HCT116 (cell line): Measurements from ENCODE around the gene PRKG2. TPM values are rescaled to one million over a fixed set of nuclear protein-coding genes. Genes with fewer than 3 reads are reported as not detected.

ENCODE experiments used
- ATAC-seq: fragments of 200-7000 bp; cut with Tn5 transposase; 2 replicates; pipeline ENCODE4 v1.9.1; 2020; ENCODE audit warnings: mild to moderate bottlenecking, moderate library complexity
- BruUV-seq: library from RNA; stranded (reverse); fragments of 400-500 nt; replicated peaks from 2 replicates; lab custom pipeline; 2021; lab: Mats Ljungman, UMichigan
- CTCF ChIA-PET: fragments of 300-600 bp; sonication (Branson Sonifier 250); formaldehyde crosslinking; loops from one replicate; lab custom pipeline; 2021; ENCODE audit warnings: antibody characterized with exemption; lab: Charles Lee
- POLR2A ChIA-PET: fragments of 300-600, 350-600 bp; sonication (Branson Sonifier 250); formaldehyde crosslinking; loops from one replicate; lab custom pipeline; 2021; ENCODE audit warnings: antibody characterized with exemption; lab: Charles Lee
- RAD21 ChIA-PET, 2 experiments: fragments of 300-600 bp; sonication (Branson Sonifier 250); formaldehyde crosslinking; loops; one replicate each; lab custom pipeline; 2023; ENCODE audit warnings: low total read pairs in 2 of 2; ENCODE audit not compliant: uncharacterized antibody in 2 of 2, unreplicated experiment in 2 of 2, low non-redundant PET in 1 of 2; lab: Charles Lee
- DNase-seq: peaks from one replicate; pipeline ENCODE4 v3.0.0-alpha.2; 2010; ENCODE audit warnings: low read depth, low spot score
- H2AFZ ChIP-seq: fragments of 200-600 bp; shearing (Covaris generic), sonication (generic); 2 replicates; pipeline ENCODE4 v1.6.1; 2017; ENCODE audit warnings: low read depth, mixed run types, mixed read lengths, antibody characterized with exemption, low read length; ENCODE audit not compliant: poor library complexity, severe bottlenecking
- H3K27ac ChIP-seq: 2 replicates; pipeline ENCODE4 v1.5.1; 2012; ENCODE audit warnings: low read depth, low read length
- H3K27me3 ChIP-seq: fragments of 200-600 bp; sonication (generic); 2 replicates; pipeline ENCODE4 v1.6.1; 2016; ENCODE audit warnings: mixed run types, low read length, mixed read lengths; ENCODE audit not compliant: insufficient read depth
- H3K36me3 ChIP-seq, 2 experiments: fragments of 200-500 bp in 1 of 2; fragments of 200-600 bp in 1 of 2; sonication (Bioruptor generic) in 1 of 2; sonication (generic) in 1 of 2; 2 replicates each; pipeline versions ENCODE4 v1.5.1 to v1.6.1; 2014 to 2016; ENCODE audit warnings: low read length in 2 of 2, inconsistent platforms in 1 of 2, mixed read lengths in 1 of 2, mixed run types in 1 of 2; ENCODE audit not compliant: insufficient read depth in 2 of 2, control insufficient read depth in 1 of 2
- H3K4me1 ChIP-seq, 2 experiments: fragments of 200-600 bp in 1 of 2; sonication (generic) in 1 of 2; 2 replicates each; pipeline versions ENCODE4 v1.5.1 to v1.6.1; 2012 to 2017; ENCODE audit warnings: low read length in 2 of 2, inconsistent platforms in 1 of 2, mild to moderate bottlenecking in 1 of 2, mixed read lengths in 1 of 2, mixed run types in 1 of 2, moderate library complexity in 1 of 2; ENCODE audit not compliant: insufficient read depth in 2 of 2, control insufficient read depth in 1 of 2
- H3K4me2 ChIP-seq: fragments of 200-600 bp; sonication (generic); 2 replicates; pipeline ENCODE4 v1.6.1; 2017; ENCODE audit warnings: mixed run types, low read length, mixed read lengths
- H3K4me3 ChIP-seq, 2 experiments: fragments of 200-600 bp in 1 of 2; sonication (generic) in 1 of 2; replicated peaks in 1 of 2; 2 replicates each; pipeline ENCODE4 v1.5.1; 2011 to 2016; ENCODE audit warnings: low read length in 2 of 2, control low read depth in 1 of 2, low read depth in 1 of 2, mild to moderate bottlenecking in 1 of 2, mixed read lengths in 1 of 2, mixed run types in 1 of 2
- H3K79me2 ChIP-seq: fragments of 200-600 bp; sonication (generic); 2 replicates; pipeline ENCODE4 v1.6.1; 2017; ENCODE audit warnings: mild to moderate bottlenecking, mixed run types, low read length, moderate library complexity, mixed read lengths; ENCODE audit not compliant: insufficient read depth
- H3K9ac ChIP-seq: fragments of 200-600 bp; sonication (generic); 2 replicates; pipeline ENCODE4 v1.6.1; 2016; ENCODE audit warnings: low read length, mixed read lengths
- H3K9me2 ChIP-seq: fragments of 200-600 bp; sonication (generic), shearing (Covaris generic); 2 replicates; pipeline ENCODE4 v1.6.1; 2017; ENCODE audit warnings: mixed run types, mild to moderate bottlenecking, moderate library complexity; ENCODE audit not compliant: insufficient read depth
- H3K9me3 ChIP-seq, 2 experiments: fragments of 200-500 bp in 1 of 2; fragments of 200-600 bp in 1 of 2; sonication (Bioruptor generic) in 1 of 2; sonication (generic) in 1 of 2; 2 replicates each; pipeline ENCODE4 v1.6.1; 2014 to 2017; ENCODE audit warnings: low read length in 2 of 2, mixed read lengths in 2 of 2, inconsistent platforms in 1 of 2, low read depth in 1 of 2, mild to moderate bottlenecking in 1 of 2, mixed run types in 1 of 2, moderate library complexity in 1 of 2; ENCODE audit not compliant: control insufficient read depth in 1 of 2, insufficient read depth in 1 of 2
- H4K20me1 ChIP-seq: fragments of 200-600 bp; sonication (generic), shearing (Covaris generic); 2 replicates; pipeline ENCODE4 v1.6.1; 2017; ENCODE audit warnings: mixed run types, mild to moderate bottlenecking, moderate library complexity; ENCODE audit not compliant: insufficient read depth
- CEBPB ChIP-seq: IDR thresholded peaks from 2 replicates; pipeline ENCODE4 v1.6.1; 2012; ENCODE audit warnings: low read depth
- EGR1 ChIP-seq: IDR thresholded peaks from 2 replicates; pipeline ENCODE4 v1.6.1; 2012; ENCODE audit warnings: low read depth
- ELF1 ChIP-seq: IDR thresholded peaks from 2 replicates; pipeline ENCODE4 v1.6.1; 2012; ENCODE audit warnings: low read depth, borderline replicate concordance
- EZH2 ChIP-seq: fragments of 200-600 bp; sonication (generic); IDR thresholded peaks from 2 replicates; pipeline ENCODE4 v1.6.1; 2017; ENCODE audit warnings: antibody characterized with exemption, mixed run types
- FOSL1 ChIP-seq: IDR thresholded peaks from 2 replicates; pipeline ENCODE4 v1.6.1; 2012; ENCODE audit warnings: low read depth
- JUND ChIP-seq: IDR thresholded peaks from 2 replicates; pipeline ENCODE4 v1.6.1; 2012
- POLR2A ChIP-seq: IDR thresholded peaks from 2 replicates; pipeline ENCODE4 v1.7.0; 2011; ENCODE audit warnings: borderline replicate concordance; ENCODE audit not compliant: insufficient read depth, insufficient read length; ENCODE audit errors: extremely low read depth
- POLR2AphosphoS5 ChIP-seq: IDR thresholded peaks from 2 replicates; pipeline ENCODE4 v1.6.1; 2011; ENCODE audit warnings: mild to moderate bottlenecking, low read depth, low read length, moderate library complexity
- SIN3A ChIP-seq: IDR thresholded peaks from 2 replicates; pipeline ENCODE4 v1.6.1; 2012; ENCODE audit warnings: low read depth
- SP1 ChIP-seq: IDR thresholded peaks from 2 replicates; pipeline ENCODE4 v1.6.1; 2012; ENCODE audit warnings: low read depth
- SRF ChIP-seq: IDR thresholded peaks from 2 replicates; pipeline ENCODE4 v1.6.1; 2012; ENCODE audit warnings: low read depth
- YY1 ChIP-seq: IDR thresholded peaks from 2 replicates; pipeline ENCODE4 v1.6.1; 2011; ENCODE audit warnings: low read length, low read depth, moderate library complexity, mild to moderate bottlenecking; ENCODE audit not compliant: insufficient replicate concordance; ENCODE audit errors: extremely low read depth
- ZFX ChIP-seq: fragments of 450-650 bp; IDR thresholded peaks from 2 replicates; pipeline ENCODE4 v1.6.1; 2017
- ZNF274 ChIP-seq: fragments of 200-500 bp; sonication (Bioruptor generic); IDR thresholded peaks from 2 replicates; pipeline ENCODE4 v1.6.1; 2014; ENCODE audit warnings: mild to moderate bottlenecking, low read depth, low read length, inconsistent platforms
- intact Hi-C: fragments of 100-400 bp; cut with micrococcal nuclease; formaldehyde crosslinking; loops from 2 replicates; pipeline ENCODE4 v1.10.0; 2022
- total RNA-seq: library from RNA; stranded (reverse); gene quantifications from one replicate; pipeline ENCODE4 v1.2.1, GENCODE V29; 2021; ENCODE audit not compliant: unreplicated experiment
- TF ChIP-seq, protein P1 (sequence below): IDR thresholded peaks from 2 replicates; pipeline ENCODE4 v1.6.1; 2012
- TF ChIP-seq, protein P2 (sequence below): IDR thresholded peaks from 2 replicates; pipeline ENCODE4 v1.6.1; 2012; ENCODE audit warnings: low read depth

PRKG2 gene
- total RNA-seq, 1 experiment from 2014 or later = 2.1 TPM

DNA sequence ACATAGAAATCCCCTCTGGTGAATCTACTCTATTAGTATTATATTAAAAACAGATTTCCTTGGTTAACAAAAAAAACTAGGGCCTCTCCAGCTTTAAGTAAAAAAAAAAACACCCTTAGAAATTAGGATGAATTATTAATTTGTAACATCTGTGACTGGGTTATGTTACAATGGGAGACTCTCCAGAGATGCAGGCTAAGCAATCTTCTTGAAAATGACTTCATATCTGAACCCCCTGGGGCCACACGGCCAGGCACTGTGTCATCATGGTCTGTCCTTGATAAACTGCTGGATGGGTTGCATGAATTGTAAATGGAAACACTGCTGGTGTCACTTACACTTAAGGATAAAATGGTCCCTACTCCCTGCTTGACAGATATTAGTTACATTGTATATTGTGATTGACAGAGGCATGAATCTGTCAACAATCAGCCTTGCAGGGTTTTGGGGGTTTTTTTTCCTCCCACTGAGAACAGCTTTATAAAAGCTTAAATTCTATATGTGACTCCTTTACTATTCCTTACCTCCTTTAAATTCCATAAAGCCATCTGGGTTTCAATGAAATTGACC lies 49.1 kb downstream of the PRKG2 start:
- DNase-seq = no peak
- Histone ChIP-seq H3K79me2 (no peaks in the 10 kb centered on the region), H3K9ac (peak overlapping the region; percentile 37; the same call in 1 of the 2 replicates), H3K9me3 (no peaks in the 10 kb centered on the region), H3K36me3 (no peaks in the 10 kb centered on the region), H3K4me1 (peaks cover 13 to 55% of the 10 kb centered on the region in 2 experiments), H3K9me2 (no peaks in the 10 kb centered on the region), H3K4me2 (peak overlapping the region; percentile 69), H3K27ac (no peak overlapping the region), H3K27me3 (no peaks in the 10 kb centered on the region), H4K20me1 (no peaks in the 10 kb centered on the region), H2AFZ (peak overlapping the region; percentile 73), H3K4me3 (peak overlapping the region in 1 of 2 experiments; percentile 21; a peak in 2 of 4 replicates)
- ATAC-seq = no peak
- POLR2A ChIA-PET = no interaction called here
- RAD21 ChIA-PET = no interaction called here
- TF ChIP-seq JUND = no peak
- TF ChIP-seq CEBPB = no peak
- TF ChIP-seq POLR2A = no peak
- no peak for TF ChIP-seq EGR1
- no peak for TF ChIP-seq ELF1
- CTCF ChIA-PET = no interaction called here
- no TSS peak for BruUV-seq
- intact Hi-C loops = no loop called here

DNA sequence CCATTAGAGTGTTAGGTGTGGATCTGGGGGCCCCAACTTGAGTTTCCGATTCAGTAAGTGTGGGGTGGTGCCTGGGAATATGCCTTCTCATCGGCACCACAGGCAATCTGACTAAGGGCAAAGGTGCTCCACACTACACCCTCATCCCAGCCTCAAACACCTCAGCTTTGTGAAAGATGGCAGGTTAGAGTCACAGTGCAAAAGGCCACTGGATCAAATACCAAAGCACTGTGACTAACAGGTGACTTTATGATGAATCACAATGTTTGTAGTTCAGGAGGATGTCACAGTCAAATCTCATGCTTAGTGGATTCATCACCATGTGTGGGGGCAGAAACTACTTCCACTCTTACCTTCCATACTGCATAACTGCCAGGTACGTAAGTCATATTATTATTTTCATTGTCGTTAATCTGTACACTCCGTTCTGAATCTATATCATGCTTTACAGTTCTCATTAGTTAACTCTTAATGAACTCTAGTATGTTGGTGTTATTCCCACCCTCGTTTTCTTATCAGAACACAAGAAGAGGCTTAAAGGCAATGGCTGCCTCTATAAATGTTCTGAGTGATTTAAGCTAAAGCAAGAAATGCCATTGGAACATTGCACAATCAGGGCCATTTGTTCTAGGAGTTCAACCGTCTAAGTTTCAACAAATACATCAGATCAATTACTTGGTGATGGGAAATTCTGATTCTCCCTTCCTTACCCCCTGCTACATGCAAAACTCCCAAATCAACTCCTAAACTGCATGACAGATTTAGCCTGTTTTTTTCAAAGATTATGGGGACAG lies 50.2 kb downstream of the PRKG2 start:
- H3K27ac ChIP-seq = peak overlapping the region; percentile 4; the same call in 1 of the 2 replicates
- H3K79me2 ChIP-seq = no peaks in the 10 kb centered on the region
- no peaks in the 10 kb centered on the region for H3K36me3 ChIP-seq
- peak overlapping the region; percentile 81 for H2AFZ ChIP-seq
- H3K9me2 ChIP-seq = no peaks in the 10 kb centered on the region
- no peaks in the 10 kb centered on the region for H3K9me3 ChIP-seq
- POLR2A ChIA-PET = interaction anchor here (0.7 kb wide), 1 partner anchor 18 kb away, joined by 3 read pairs; no protein-coding TSS in a partner anchor
- peak; percentile 92 for DNase-seq
- H3K4me1 ChIP-seq = peaks cover 13 to 55% of the 10 kb centered on the region in 2 experiments
- peak overlapping the region; percentile 69 for H3K4me2 ChIP-seq
- no peaks in the 10 kb centered on the region for H3K27me3 ChIP-seq
- H3K4me3 ChIP-seq = peak overlapping the region; percentile 28 to 46
- CTCF ChIA-PET = interaction anchor here (1.4 kb wide), 1 partner anchor 95 kb away, joined by 4 read pairs; no protein-coding TSS in a partner anchor
- intact Hi-C loops = no loop called here
- H3K9ac ChIP-seq = peak overlapping the region; percentile 37
- peak; percentile 93 for ATAC-seq
- RAD21 ChIA-PET = no interaction called here
- no peaks in the 10 kb centered on the region for H4K20me1 ChIP-seq
- TSS peak; percentile 89 for BruUV-seq
- TF ChIP-seq FOSL1 (peak; percentile 99), ZNF274 (no peak), CEBPB (peak; percentile 76), EZH2 (no peak), EGR1 (peak; percentile 80), POLR2AphosphoS5 (peak; percentile 80), ZFX (no peak), SP1 (peak; percentile 99), ELF1 (no peak; the same call in 1 of the 2 replicates), SIN3A (peak; percentile 99), SRF (peak; percentile 89), YY1 (peak; percentile 80), JUND (peak; percentile 98)
- TF ChIP-seq, protein P1, sequence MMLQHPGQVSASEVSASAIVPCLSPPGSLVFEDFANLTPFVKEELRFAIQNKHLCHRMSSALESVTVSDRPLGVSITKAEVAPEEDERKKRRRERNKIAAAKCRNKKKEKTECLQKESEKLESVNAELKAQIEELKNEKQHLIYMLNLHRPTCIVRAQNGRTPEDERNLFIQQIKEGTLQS = peak; percentile 67; the same call in 1 of the 2 replicates
- TF ChIP-seq, protein P2, sequence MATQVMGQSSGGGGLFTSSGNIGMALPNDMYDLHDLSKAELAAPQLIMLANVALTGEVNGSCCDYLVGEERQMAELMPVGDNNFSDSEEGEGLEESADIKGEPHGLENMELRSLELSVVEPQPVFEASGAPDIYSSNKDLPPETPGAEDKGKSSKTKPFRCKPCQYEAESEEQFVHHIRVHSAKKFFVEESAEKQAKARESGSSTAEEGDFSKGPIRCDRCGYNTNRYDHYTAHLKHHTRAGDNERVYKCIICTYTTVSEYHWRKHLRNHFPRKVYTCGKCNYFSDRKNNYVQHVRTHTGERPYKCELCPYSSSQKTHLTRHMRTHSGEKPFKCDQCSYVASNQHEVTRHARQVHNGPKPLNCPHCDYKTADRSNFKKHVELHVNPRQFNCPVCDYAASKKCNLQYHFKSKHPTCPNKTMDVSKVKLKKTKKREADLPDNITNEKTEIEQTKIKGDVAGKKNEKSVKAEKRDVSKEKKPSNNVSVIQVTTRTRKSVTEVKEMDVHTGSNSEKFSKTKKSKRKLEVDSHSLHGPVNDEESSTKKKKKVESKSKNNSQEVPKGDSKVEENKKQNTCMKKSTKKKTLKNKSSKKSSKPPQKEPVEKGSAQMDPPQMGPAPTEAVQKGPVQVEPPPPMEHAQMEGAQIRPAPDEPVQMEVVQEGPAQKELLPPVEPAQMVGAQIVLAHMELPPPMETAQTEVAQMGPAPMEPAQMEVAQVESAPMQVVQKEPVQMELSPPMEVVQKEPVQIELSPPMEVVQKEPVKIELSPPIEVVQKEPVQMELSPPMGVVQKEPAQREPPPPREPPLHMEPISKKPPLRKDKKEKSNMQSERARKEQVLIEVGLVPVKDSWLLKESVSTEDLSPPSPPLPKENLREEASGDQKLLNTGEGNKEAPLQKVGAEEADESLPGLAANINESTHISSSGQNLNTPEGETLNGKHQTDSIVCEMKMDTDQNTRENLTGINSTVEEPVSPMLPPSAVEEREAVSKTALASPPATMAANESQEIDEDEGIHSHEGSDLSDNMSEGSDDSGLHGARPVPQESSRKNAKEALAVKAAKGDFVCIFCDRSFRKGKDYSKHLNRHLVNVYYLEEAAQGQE = no peak
